Lower leg skin (tissue), 4 donors: ENCODE measurements around the gene KLHL25. TPM values are rescaled to one million over a fixed set of nuclear protein-coding genes. Genes with fewer than 3 reads are reported as not detected.

ENCODE experiments used
- DNase-seq, 2 donors: peaks; one replicate each; pipeline ENCODE4 v3.0.0-alpha.2; 2019; ENCODE audit warnings: low spot score in 2 of 2
- H3K4me3 ChIP-seq: fragments of 200-600 bp; sonication (generic); 2 replicates; pipeline ENCODE4 v1.5.1; 2017; ENCODE audit warnings: mild to moderate bottlenecking, low read depth; ENCODE audit not compliant: poor library complexity, severe bottlenecking
- POLR2A ChIP-seq, 2 donors: fragments of 450-650 bp; IDR thresholded peaks; one replicate each; pipeline ENCODE4 v1.6.1; 2016 to 2017; ENCODE audit warnings: antibody characterized with exemption in 2 of 2, mild to moderate bottlenecking in 1 of 2, moderate library complexity in 1 of 2
- WGBS, 2 donors: methylation state at CpG; one replicate each; pipeline ENCODE4 v1.1.5; 2018; 5-methylcytosine and 5-hydroxymethylcytosine counted together
- intact Hi-C: fragments of 100-400 bp; cut with DNase I; formaldehyde crosslinking; loops from one replicate; pipeline ENCODE4 v1.15.0; 2023; ENCODE audit warnings: low total_unique reads
- total RNA-seq, 4 donors: library from RNA; depleted of rRNA; stranded (reverse); fragments of >200 nt; gene quantifications; one replicate each; pipeline ENCODE4 v1.1.0, GENCODE V29; 2016
- TF ChIP-seq, protein P1 (sequence below), 3 donors: fragments of 450-650 bp; IDR thresholded peaks; one replicate each; pipeline ENCODE4 v1.5.1; 2016; ENCODE audit warnings: antibody characterized with exemption in 3 of 3, mild to moderate bottlenecking in 3 of 3, moderate library complexity in 2 of 3

The KLHL25 gene
- total RNA-seq, 4 donors from 2014 or later = 13.9 to 29.0 (median 21.4) TPM

DNA sequence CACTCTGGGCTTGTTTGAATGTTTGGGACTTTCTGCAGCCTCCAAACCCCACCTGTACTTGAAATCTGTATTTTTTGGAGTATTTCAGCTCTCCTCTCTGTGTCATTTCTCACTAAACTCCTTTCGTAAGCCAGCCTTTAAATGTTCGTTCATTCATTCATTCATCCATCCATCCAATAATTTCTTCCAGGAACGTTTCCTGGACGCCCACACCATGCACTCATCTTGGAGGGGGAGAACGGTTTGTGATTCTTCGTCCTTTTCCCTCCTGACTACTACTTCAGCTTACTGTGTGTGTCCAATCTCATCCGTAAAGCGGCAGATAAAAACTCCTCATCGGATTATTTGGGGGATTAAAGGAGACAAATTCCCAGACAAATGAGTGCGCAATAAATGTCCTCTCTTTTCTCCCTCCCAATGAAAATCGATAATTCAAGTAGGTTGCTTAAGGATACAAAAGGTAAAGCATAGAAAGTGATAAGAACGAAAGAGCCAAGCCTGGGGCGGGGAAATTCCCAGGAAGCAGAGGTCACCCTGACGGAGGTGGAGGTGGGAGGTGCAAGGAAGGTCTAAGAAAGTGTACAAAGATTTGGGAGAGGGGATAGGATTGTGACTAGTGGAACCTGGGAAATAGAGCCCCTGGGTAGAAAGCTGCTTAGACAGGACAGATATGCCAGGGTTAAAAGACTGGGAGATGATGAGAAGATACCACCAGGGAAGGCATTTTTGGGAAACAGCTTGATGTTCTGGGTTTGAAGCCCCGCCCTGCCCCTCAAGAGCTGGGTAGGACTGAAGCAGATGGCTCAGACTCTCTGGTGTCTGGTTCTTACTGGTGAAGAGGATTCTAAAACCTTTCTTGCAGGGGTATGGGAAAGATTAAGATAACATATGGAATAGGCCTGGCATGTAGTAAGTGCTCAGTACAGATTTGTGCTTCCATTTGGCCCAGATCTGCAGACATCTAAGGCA lies 896 bp upstream of the KLHL25 start:
- no peak for TF ChIP-seq POLR2A (IDR thresholded peaks at IDR 0.05)
- TF ChIP-seq, protein P1, sequence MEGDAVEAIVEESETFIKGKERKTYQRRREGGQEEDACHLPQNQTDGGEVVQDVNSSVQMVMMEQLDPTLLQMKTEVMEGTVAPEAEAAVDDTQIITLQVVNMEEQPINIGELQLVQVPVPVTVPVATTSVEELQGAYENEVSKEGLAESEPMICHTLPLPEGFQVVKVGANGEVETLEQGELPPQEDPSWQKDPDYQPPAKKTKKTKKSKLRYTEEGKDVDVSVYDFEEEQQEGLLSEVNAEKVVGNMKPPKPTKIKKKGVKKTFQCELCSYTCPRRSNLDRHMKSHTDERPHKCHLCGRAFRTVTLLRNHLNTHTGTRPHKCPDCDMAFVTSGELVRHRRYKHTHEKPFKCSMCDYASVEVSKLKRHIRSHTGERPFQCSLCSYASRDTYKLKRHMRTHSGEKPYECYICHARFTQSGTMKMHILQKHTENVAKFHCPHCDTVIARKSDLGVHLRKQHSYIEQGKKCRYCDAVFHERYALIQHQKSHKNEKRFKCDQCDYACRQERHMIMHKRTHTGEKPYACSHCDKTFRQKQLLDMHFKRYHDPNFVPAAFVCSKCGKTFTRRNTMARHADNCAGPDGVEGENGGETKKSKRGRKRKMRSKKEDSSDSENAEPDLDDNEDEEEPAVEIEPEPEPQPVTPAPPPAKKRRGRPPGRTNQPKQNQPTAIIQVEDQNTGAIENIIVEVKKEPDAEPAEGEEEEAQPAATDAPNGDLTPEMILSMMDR (IDR thresholded peaks at IDR 0.05) = no peak
- no peak for DNase-seq
- intact Hi-C loops = no loop called here
- 31 to 34% methylated on average over 15 of the region's 15 CpGs for WGBS, 2 donors
- H3K4me3 ChIP-seq = no peak overlapping the region

DNA sequence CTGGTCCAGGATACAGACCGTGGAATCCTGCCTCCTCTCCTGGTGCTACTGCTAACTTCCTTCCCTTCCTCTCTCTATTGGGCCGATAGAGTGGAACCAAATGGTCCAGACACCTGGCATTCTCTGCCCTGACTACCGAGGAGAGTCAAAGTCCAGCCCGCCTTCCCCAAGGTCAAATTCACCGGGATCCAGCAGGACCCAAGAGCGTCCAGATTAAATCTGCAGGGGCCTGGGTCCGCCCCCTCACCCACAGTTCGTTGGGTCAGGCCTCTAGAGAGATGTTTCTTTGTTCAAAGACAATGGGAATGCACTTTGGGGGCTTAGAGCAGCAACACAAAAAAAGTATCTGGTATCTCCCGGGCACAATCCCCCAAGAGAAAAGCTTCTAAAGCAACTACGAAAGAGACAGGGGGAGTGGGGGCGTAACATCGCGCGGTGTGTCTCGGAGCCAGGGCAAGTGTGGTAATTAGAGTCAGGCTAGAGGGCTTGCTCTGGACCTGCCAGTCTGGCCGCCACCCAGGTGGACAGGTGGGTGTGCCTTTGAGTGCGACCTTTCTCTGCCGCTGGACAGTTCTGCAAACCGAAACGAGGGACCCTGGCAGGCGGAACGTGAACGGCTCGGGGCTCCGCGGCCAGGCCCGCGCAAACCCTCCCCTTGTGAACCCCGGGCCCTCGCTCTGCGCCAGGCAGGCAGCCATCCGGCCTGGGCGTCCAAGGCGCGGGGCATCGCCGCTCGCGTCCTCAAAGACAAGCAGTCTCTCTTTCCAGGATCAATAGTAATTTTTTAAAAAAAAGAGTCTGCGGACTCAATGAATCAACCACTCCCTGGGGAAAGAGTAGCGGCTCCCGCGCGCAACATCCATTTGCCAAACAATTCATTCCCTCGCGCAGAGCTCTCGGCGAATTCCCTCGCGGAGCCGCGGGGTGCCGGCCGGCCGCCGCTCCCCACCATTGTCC lies 806 bp downstream of the KLHL25 start:
- H3K4me3 ChIP-seq = peak overlapping the region; percentile 79
- intact Hi-C loops = no loop called here
- WGBS, 2 donors = 1 to 3% methylated on average over 48 to 56 of the region's 56 CpGs
- no peak for TF ChIP-seq POLR2A (IDR thresholded peaks at IDR 0.05)
- TF ChIP-seq, protein P1 (IDR thresholded peaks at IDR 0.05) = no peak
- DNase-seq = peak in 1 of 2 donors; percentile 88

DNA sequence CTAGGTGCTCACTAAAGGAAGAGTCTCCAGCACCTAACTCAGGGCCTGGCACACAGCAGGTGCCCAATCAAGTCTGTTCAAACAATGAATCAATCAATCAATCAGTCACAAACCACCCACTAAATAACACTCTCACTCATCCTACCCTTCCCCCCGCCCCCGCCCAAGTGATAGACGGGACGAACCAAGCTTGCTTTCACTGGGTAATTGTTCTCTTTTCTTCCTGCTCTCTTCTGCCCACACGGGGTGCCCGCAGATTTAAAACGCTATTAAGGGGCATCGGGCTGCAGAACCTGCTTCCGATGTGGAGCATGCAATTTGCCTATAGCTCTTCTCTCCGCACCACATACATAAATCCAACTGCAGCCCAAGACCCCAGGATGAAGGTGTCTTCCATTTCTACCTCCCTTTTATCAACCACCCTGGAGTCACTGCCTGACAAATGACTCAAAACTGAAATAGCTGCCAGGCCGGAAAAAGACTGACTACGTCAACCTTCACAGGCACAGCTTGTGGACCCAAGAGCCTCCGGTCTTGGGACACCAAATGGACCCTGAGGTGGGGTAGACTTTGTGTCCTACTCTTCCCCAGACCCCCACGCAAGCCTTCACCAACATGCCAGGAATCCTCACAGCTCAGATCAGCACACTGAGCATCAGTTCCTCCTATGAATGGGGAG lies 1.7 kb downstream of the KLHL25 start:
- intact Hi-C loops = no loop called here
- 54 to 66% methylated on average over 14 of the region's 14 CpGs for WGBS, 2 donors
- DNase-seq = no peak
- TF ChIP-seq, protein P1 (IDR thresholded peaks at IDR 0.05) = no peak
- TF ChIP-seq POLR2A (IDR thresholded peaks at IDR 0.05) = no peak
- no peak overlapping the region for H3K4me3 ChIP-seq

DNA sequence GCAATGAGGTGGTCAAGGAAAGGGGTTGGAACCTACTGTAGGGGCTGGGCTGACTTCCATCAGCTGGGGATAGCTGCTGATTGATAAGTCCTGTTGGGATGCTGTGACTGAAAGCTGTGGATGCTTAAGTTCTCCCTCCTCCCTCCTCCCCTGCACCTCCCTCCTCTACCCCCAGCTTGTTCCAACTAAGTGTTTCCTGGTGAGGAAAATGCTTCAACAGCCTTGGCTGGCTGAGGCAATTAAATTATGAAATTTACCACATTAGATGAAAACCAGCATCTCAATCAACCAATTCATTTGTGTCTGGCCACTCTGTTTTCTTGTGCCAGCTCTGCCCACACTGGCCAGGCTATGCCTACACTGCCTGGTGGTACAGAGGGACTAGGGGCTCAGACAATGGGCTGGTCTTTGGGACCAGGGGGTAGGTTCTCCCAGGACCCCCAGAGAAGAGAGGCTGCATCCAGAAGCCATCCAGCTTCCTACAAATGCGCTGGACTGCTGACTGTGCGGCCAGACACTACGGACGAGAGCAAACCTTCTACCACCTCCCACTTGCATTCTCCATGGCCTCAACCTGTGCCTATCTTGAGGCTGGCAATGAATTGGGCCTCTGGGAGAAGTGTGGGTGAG lies 2.5 kb downstream of the KLHL25 start:
- intact Hi-C loops = no loop called here
- WGBS, 2 donors = 94% methylated on average over 4 of the region's 4 CpGs

More for the DNA sequence above, 2.5 kb downstream of the KLHL25 start:
- H3K4me3 ChIP-seq = no peak overlapping the region
- no peak for DNase-seq
- TF ChIP-seq, protein P1 (IDR thresholded peaks at IDR 0.05) = no peak
- no peak for TF ChIP-seq POLR2A (IDR thresholded peaks at IDR 0.05)
